Measurements from ENCODE around the gene OXSM.

Gene OXSM

DNA sequence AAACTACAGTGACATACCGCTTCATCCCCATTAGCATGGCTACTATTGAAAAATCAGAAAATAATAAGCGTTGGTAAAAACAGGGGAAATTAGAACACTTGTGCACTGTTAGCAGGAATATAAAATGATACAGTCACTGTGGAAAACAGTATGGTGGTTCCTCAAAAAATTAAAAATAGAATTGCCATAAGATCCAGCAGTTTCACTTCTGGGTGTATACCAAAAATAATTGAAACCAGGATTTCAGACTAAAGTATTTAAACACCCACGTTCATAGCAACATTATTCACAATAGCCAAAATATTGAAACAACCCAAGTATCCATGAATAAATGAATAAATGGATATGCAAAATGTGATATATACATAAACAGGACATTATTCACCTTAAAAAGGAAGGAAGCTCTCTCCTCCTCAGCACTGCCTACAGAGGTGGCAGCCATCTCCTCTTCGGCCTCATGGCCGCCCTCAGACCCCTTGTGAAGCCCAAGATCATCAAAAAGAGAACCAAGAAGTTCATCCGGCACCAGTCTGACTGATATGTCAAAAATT lies 40.8 kb upstream of the OXSM start:
- no peak for DNase-seq
- Histone ChIP-seq H3K14ac (ENCODE audit: low read length) (no peak overlapping the region), H2AK5ac (ENCODE audit: low read length) (no peak overlapping the region), H4K91ac (ENCODE audit: low read depth, low read length) (no peak overlapping the region), H3K4ac (ENCODE audit: low read depth, low read length) (no peak overlapping the region), H2BK5ac (ENCODE audit: low read depth, low read length, poor library complexity) (no peak overlapping the region), H3K4me2 (ENCODE audit: low read length) (no peak overlapping the region), H2BK120ac (ENCODE audit: insufficient read depth, low read length, poor library complexity) (no peak overlapping the region), H3K9ac (ENCODE audit: low read length) (no peak overlapping the region), H3K4me1 (ENCODE audit: control insufficient read depth in 1 of 2, insufficient read depth in 2 of 2, low read length in 2 of 2) (no peaks in the 10 kb centered on the region), H3K27ac (ENCODE audit: low read depth, low read length) (no peak overlapping the region), H2AFZ (ENCODE audit: insufficient read depth, low read length, poor library complexity) (no peak overlapping the region), H3K23ac (ENCODE audit: low read length) (no peak overlapping the region), H3K79me1 (ENCODE audit: low read length) (no peaks in the 10 kb centered on the region), H3K9me3 (ENCODE audit: insufficient read depth, low read depth, low read length) (no peaks in the 10 kb centered on the region), H3K18ac (ENCODE audit: low read length) (no peak overlapping the region), H4K12ac (ENCODE audit: low read depth, low read length) (no peak overlapping the region), H2BK12ac (ENCODE audit: low read length) (no peak overlapping the region), H3K27me3 (ENCODE audit: insufficient read depth, low read length) (no peaks in the 10 kb centered on the region), H3K36me3 (ENCODE audit: control insufficient read depth in 1 of 2, insufficient read depth in 2 of 2, low read length in 2 of 2) (peaks cover 3 to 6% of the 10 kb centered on the region in 2 experiments), H3K79me2 (ENCODE audit: control insufficient read depth, insufficient read depth, low read length, poor library complexity) (no peaks in the 10 kb centered on the region), H3K4me3 (ENCODE audit: low read depth, low read length) (no peak overlapping the region), H4K8ac (ENCODE audit: low read depth, low read length) (no peak overlapping the region)
- WGBS (ENCODE audit: extremely low coverage, insufficient coverage, insufficient read length): no CpG with 5 or more reads among the region's 6 CpGs

DNA sequence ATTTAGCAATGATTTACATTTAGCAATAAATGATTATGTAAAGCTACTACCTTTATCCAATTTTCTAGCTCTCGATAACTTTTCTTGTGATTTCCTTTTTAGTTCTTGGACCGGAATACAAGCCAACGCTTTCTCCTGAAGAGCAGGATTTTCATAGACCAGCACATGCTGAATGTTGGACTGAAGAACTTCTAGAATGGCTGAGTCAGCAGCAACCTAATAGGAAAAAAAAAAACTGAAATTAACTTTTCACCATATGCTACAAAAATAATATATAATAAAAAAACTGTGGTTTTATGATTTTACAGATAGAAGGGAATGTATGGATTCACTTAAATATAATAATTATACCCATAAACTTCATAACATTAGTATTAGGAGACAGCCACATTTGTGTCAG lies 38.8 kb upstream of the OXSM start:
- H3K36me3 ChIP-seq (ENCODE audit: control insufficient read depth in 1 of 2, insufficient read depth in 2 of 2, low read length in 2 of 2): peaks cover 3 to 6% of the 10 kb centered on the region in 2 experiments
- H2AFZ ChIP-seq (ENCODE audit: insufficient read depth, low read length, poor library complexity): no peak overlapping the region
- DNase-seq: no peak
- H3K27ac ChIP-seq (ENCODE audit: low read depth, low read length): no peak overlapping the region
- H4K91ac ChIP-seq (ENCODE audit: low read depth, low read length): no peak overlapping the region
- H3K79me2 ChIP-seq (ENCODE audit: control insufficient read depth, insufficient read depth, low read length, poor library complexity): no peaks in the 10 kb centered on the region
- no peak overlapping the region for H2BK12ac ChIP-seq (ENCODE audit: low read length)
- no peak overlapping the region for H3K4me2 ChIP-seq (ENCODE audit: low read length)
- H2BK5ac ChIP-seq (ENCODE audit: low read depth, low read length, poor library complexity): no peak overlapping the region
- H2BK120ac ChIP-seq (ENCODE audit: insufficient read depth, low read length, poor library complexity): no peak overlapping the region
- no peak overlapping the region for H3K23ac ChIP-seq (ENCODE audit: low read length)
- H3K4me1 ChIP-seq (ENCODE audit: control insufficient read depth in 1 of 2, insufficient read depth in 2 of 2, low read length in 2 of 2): no peaks in the 10 kb centered on the region
- no peaks in the 10 kb centered on the region for H3K27me3 ChIP-seq (ENCODE audit: insufficient read depth, low read length)
- no peak overlapping the region for H3K9ac ChIP-seq (ENCODE audit: low read length)
- H3K9me3 ChIP-seq (ENCODE audit: insufficient read depth, low read depth, low read length): no peaks in the 10 kb centered on the region
- H3K79me1 ChIP-seq (ENCODE audit: low read length): no peaks in the 10 kb centered on the region
- H3K4ac ChIP-seq (ENCODE audit: low read depth, low read length): no peak overlapping the region
- H3K18ac ChIP-seq (ENCODE audit: low read length): no peak overlapping the region
- H4K8ac ChIP-seq (ENCODE audit: low read depth, low read length): no peak overlapping the region
- H4K12ac ChIP-seq (ENCODE audit: low read depth, low read length): no peak overlapping the region
- no peak overlapping the region for H3K4me3 ChIP-seq (ENCODE audit: low read depth, low read length)
- no CpG with 5 or more reads among the region's 3 CpGs for WGBS (ENCODE audit: extremely low coverage, insufficient coverage, insufficient read length)
- no peak overlapping the region for H3K14ac ChIP-seq (ENCODE audit: low read length)
- no peak overlapping the region for H2AK5ac ChIP-seq (ENCODE audit: low read length)

DNA sequence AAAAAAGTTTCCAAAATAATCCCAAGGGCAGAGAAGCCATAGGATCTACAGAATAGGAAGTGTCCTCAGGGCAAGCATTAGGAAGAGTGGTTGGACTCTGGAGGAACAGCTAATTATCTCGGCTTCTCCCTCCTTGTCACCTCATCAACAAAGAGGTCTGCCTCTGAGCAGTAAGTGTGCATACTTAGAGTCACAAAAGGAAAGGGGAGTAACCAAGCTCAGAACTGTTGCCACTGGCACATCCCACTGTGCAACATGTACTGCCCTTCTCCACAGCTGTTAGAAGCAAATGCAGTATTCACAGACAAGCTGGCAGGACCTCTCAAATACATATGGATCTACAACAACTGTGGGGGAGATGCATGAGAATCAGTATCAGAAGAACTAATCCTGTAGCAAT lies 38.2 kb upstream of the OXSM start:
- no peaks in the 10 kb centered on the region for H3K79me1 ChIP-seq (ENCODE audit: low read length)
- H3K4me1 ChIP-seq (ENCODE audit: control insufficient read depth in 1 of 2, insufficient read depth in 2 of 2, low read length in 2 of 2): no peaks in the 10 kb centered on the region
- peaks cover 3 to 6% of the 10 kb centered on the region in 2 experiments for H3K36me3 ChIP-seq (ENCODE audit: control insufficient read depth in 1 of 2, insufficient read depth in 2 of 2, low read length in 2 of 2)
- no peak for DNase-seq
- no peak overlapping the region for H3K14ac ChIP-seq (ENCODE audit: low read length)
- no peak overlapping the region for H2AK5ac ChIP-seq (ENCODE audit: low read length)
- no peak overlapping the region for H3K4me2 ChIP-seq (ENCODE audit: low read length)
- no peak overlapping the region for H4K91ac ChIP-seq (ENCODE audit: low read depth, low read length)
- no peak overlapping the region for H2BK5ac ChIP-seq (ENCODE audit: low read depth, low read length, poor library complexity)
- H3K4ac ChIP-seq (ENCODE audit: low read depth, low read length): no peak overlapping the region
- H2BK12ac ChIP-seq (ENCODE audit: low read length): no peak overlapping the region
- no peak overlapping the region for H2AFZ ChIP-seq (ENCODE audit: insufficient read depth, low read length, poor library complexity)
- no peak overlapping the region for H3K23ac ChIP-seq (ENCODE audit: low read length)
- H3K27me3 ChIP-seq (ENCODE audit: insufficient read depth, low read length): no peaks in the 10 kb centered on the region
- H3K9ac ChIP-seq (ENCODE audit: low read length): no peak overlapping the region
- no peak overlapping the region for H3K4me3 ChIP-seq (ENCODE audit: low read depth, low read length)
- H2BK120ac ChIP-seq (ENCODE audit: insufficient read depth, low read length, poor library complexity): no peak overlapping the region
- no peaks in the 10 kb centered on the region for H3K9me3 ChIP-seq (ENCODE audit: insufficient read depth, low read depth, low read length)
- no peak overlapping the region for H3K27ac ChIP-seq (ENCODE audit: low read depth, low read length)
- H4K12ac ChIP-seq (ENCODE audit: low read depth, low read length): no peak overlapping the region
- no CpG with 5 or more reads among the region's 1 CpG for WGBS (ENCODE audit: extremely low coverage, insufficient coverage, insufficient read length)
- H3K79me2 ChIP-seq (ENCODE audit: control insufficient read depth, insufficient read depth, low read length, poor library complexity): no peaks in the 10 kb centered on the region
- H4K8ac ChIP-seq (ENCODE audit: low read depth, low read length): no peak overlapping the region
- no peak overlapping the region for H3K18ac ChIP-seq (ENCODE audit: low read length)

DNA sequence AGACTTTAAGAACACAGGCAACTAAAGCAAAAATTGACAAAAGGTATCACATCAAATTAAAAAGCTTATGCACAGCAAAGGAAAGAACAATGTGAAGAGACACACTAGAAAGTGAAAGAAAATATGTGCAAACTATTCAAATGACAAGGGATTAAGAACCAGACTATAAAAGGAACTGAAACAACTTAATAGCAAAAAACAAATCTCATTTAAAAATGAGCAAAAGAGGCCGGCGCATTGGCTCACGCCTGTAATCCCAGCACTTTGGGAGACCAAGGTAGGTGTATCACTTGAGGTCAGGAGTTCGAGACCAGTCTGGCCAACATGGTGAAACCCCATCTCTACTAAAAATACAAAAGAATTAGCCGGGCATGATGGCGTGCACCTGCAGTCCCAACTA lies 21.0 kb upstream of the OXSM start:
- H3K14ac ChIP-seq (ENCODE audit: low read length): no peak overlapping the region
- H3K36me3 ChIP-seq (ENCODE audit: control insufficient read depth in 1 of 2, insufficient read depth in 2 of 2, low read length in 2 of 2): peaks cover 2 to 5% of the 10 kb centered on the region in 2 experiments
- no peak overlapping the region for H2AK5ac ChIP-seq (ENCODE audit: low read length)
- H2BK5ac ChIP-seq (ENCODE audit: low read depth, low read length, poor library complexity): no peak overlapping the region
- no peaks in the 10 kb centered on the region for H3K27me3 ChIP-seq (ENCODE audit: insufficient read depth, low read length)
- H3K4me1 ChIP-seq (ENCODE audit: control insufficient read depth in 1 of 2, insufficient read depth in 2 of 2, low read length in 2 of 2): no peaks in the 10 kb centered on the region
- H4K12ac ChIP-seq (ENCODE audit: low read depth, low read length): no peak overlapping the region
- H2BK12ac ChIP-seq (ENCODE audit: low read length): no peak overlapping the region
- no peak overlapping the region for H2BK120ac ChIP-seq (ENCODE audit: insufficient read depth, low read length, poor library complexity)
- WGBS (ENCODE audit: extremely low coverage, insufficient coverage, insufficient read length): no CpG with 5 or more reads among the region's 6 CpGs
- H3K9ac ChIP-seq (ENCODE audit: low read length): no peak overlapping the region
- no peak overlapping the region for H3K4me2 ChIP-seq (ENCODE audit: low read length)
- no peaks in the 10 kb centered on the region for H3K9me3 ChIP-seq (ENCODE audit: insufficient read depth, low read depth, low read length)
- H4K91ac ChIP-seq (ENCODE audit: low read depth, low read length): no peak overlapping the region
- H3K23ac ChIP-seq (ENCODE audit: low read length): no peak overlapping the region
- H3K4me3 ChIP-seq (ENCODE audit: low read depth, low read length): no peak overlapping the region
- H3K79me2 ChIP-seq (ENCODE audit: control insufficient read depth, insufficient read depth, low read length, poor library complexity): no peaks in the 10 kb centered on the region
- H3K18ac ChIP-seq (ENCODE audit: low read length): no peak overlapping the region
- no peak overlapping the region for H2AFZ ChIP-seq (ENCODE audit: insufficient read depth, low read length, poor library complexity)
- no peak for DNase-seq
- no peak overlapping the region for H3K27ac ChIP-seq (ENCODE audit: low read depth, low read length)
- H3K79me1 ChIP-seq (ENCODE audit: low read length): no peaks in the 10 kb centered on the region
- no peak overlapping the region for H4K8ac ChIP-seq (ENCODE audit: low read depth, low read length)
- no peak overlapping the region for H3K4ac ChIP-seq (ENCODE audit: low read depth, low read length)
